Stimulated activated CD4-positive, alpha-beta T cell treated with anti-CD3 and anti-CD28 coated beads, Interleukin-15, amount 100 ng/mL, for 24 hours (primary cell): ENCODE data around the gene GOLGA6L10.
A peak's percentile ranks its signal among the peaks of the same experiment; 100 is the strongest.
"Not testable (repeated sequence)": the region's sequence is repeated elsewhere in the genome, so short reads cannot be mapped to it uniquely, and the experiment has no call there.

Source experiments
- DNase-seq: peaks from one replicate; pipeline ENCODE4 v3.0.0-alpha.2; 2020

GOLGA6L10 gene

GRCh38 chr15:82342632-82343374, 6.5 kb downstream of the GOLGA6L10 start:
- peak; percentile 49 for DNase-seq

- DNase-seq = not testable (repeated sequence)
Observed at GRCh38 chr15:82338573-82338972, 10.7 kb downstream of the GOLGA6L10 start.

- DNase-seq = not testable (repeated sequence)
Observed at GRCh38 chr15:82338053-82338452, 11.2 kb downstream of the GOLGA6L10 start.

DNA sequence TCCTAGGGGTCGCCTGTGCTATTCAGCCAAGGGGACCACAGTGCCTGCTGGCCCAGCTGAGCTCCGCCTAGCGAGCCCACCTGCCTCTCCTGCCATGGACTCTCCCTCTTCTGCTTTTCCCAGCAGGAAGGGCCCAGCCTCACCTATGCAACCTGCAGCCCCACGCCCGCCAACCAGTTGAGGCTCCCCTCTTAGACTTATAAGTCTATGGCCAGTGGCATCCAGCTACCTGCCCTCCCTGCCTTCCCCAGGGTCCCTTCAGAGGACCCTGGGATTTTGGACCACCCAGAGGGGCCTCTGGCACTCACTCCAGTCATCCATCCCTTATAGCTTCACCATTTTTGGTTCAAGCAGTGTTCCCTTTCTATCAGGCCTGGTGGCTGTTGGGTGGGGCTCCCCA, 12.2 kb downstream of the GOLGA6L10 start:
- DNase-seq = not testable (repeated sequence)

- not testable (repeated sequence) for DNase-seq
Observed at GRCh38 chr15:82336180-82336647, 13.1 kb downstream of the GOLGA6L10 start.

DNA sequence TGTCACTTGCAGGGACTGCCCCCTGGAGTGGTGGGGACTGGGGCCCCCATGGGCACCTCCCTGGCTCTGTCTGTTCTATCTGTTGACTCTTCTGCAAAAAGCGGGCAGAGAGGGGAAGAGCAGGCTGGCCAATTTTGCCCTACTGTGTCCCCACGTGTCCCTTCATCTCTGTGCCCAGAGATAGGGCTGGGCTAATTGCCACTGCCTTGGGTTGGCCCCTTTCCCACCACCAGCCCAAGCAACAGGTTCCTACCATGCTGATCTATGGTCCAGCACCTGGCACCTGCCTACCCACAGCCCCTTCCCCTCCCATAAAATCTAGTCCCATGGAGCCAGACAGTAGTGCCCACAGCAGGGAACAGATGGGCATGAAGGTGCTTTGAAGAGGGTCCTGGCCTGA, 14.3 kb downstream of the GOLGA6L10 start:
- DNase-seq = not testable (repeated sequence)

DNA sequence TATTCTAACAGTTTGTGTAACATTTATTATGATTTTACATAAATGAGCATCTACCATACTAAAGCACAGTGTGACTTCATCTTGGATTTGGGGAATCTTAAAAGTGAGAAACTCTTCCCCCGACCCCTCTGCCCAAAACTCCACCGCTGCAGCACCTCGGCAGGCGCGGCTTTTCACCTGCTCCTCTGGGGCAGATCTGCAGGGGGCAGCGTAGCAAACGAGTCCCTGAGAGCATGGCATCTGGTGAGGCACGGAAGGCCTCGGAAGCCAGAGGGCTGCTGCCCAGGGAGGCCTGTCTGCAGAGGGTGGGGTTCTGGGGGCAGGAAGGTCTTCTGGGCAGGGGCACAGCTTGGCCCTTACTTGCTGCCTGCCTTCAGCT, 14.7 kb downstream of the GOLGA6L10 start:
- not testable (repeated sequence) for DNase-seq

DNA sequence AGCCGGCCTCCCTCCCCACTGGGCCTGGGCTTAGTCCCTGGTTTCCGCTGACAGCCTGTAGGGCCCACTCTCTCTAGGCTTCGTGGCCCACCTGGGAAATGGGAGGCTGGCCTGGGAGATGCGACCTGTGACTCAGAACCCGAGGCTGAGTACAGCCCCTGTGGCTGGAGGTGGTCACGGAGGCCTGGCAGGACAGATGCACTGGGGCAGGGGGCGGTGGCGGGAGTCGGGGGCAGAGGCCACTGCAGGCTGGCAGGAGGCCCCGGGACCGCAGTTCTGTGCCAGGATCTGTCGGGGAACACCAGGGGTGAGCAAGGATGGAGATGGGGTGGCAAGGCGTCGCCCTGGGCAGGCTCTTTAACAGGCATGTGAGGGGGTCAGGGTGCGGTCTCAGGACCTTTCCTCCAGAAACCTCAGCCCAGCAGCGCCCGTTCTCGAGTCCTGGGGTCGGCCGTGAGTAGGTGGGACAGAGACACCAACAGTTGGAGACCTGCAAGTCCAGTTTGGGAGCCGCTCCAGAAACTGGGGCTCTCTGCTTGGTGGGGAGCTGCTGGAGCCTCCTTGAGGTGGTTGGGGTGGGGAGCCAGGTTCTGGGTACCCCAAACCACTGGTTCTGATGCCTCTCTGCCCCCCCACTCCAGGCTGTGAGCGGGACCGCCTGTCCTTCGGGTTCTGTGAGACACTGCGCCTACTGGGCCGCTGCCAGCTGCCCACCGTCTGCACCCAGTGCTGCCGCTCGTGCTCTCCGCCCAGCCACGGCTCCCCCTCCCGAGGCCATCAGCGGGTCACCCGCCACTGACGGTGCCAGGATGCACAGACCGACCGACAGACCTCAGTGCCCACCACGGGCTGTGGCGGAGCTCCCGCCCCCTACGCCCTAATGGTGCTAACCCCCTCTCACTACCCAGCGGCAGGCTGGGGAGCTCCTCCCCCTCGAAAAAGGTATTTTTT, 15.4 kb downstream of the GOLGA6L10 start:
- not testable (repeated sequence) for DNase-seq

DNA sequence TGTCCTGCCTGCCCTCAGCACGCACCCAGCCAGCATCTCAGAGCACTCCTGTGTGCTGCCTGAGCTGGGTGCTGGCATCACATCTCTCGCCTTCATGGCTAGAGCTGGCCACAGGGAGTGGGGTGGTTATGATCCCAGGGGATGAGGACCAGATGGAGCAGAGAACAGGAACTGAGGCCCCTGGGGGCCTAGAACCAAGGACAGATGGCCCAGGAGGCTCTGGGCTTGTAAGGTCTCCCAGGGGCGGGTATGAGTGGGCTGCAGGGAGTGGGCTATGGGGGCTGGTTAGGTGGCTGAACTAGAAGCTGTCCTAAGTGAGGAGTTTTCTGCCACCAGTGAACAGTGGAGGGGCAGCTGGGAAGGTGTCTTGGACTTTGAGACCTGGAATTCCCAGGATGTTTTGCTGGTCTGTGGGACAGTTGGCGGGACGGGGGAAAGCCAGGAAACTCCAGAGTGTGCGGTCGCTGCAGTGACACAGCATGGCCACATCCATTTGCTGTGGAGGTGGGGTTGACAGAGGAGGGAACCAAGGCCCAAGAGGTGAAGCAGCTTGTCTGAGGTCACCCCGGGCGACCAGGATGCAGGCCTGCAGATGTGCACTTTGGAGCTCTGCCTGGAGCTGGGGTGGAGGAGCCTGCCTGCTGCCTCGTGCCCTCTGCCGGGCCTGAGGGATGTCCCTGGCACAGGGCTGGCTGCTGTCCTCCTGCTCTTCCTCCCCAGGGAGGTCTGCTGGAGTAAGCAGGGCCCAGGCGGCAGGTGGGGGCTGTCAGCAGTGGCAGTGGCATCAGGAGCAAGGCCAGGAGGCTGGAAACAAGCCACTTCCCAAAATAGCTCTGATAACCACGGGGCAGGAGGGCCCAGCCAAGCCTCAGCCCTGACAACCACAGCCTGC, 16.3 kb downstream of the GOLGA6L10 start:
- DNase-seq = not testable (repeated sequence)

DNA sequence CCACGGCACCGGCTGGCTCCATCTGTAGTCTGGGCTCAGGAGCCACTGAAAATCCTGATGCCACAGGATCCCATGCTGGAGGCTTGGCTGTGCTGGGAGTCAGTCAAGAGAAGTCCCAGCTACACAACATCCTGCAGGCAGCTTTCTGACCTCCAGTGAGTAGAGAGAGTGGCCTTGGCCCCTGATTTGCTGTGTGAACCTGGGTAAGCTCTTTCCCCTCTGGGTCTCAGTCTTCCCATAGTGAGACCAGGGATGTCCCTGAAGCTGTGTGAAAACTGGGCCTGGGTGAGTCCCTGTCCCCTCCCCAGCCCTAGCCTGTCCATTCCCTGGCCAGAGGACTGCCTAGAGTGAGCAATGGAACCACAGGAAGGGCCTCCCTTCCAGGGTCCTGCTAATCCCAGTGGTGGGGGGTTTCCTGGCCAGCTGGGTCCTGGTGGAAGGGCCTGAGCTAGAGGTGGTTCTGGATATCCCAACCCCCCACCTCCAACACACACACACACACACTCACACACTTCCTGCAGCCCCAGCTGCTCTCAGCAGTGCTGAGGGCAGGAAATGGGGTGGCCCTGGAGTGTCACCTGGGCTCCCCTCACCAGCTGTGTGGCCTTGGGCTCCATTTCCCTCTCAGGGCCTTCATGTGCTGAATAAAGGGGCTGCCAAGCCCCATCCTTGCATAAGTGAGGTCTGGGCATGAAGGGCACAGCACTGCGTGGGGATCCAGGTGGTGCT, 17.5 kb downstream of the GOLGA6L10 start:
- not testable (repeated sequence) for DNase-seq

DNA sequence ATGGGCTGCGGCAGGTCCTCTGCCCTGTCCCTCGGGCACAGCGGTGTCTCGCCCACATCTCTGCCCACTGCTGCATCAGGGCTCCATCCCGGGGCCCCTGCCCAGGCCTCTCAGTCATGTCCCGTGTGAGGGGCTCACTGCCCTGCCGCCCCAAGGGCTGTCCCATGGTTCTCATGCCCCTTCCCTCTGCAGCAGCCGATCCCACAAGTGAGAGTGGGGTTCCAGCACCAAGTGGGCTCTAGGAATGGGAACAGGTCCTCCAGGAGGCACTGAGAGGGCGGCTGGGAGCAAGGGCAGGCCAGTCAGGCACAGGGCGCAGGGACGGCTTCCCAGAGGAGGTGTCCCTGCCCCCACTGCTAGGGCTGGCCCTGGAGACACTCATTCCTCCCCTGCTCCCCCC, 18.4 kb downstream of the GOLGA6L10 start:
- DNase-seq = not testable (repeated sequence)

DNA sequence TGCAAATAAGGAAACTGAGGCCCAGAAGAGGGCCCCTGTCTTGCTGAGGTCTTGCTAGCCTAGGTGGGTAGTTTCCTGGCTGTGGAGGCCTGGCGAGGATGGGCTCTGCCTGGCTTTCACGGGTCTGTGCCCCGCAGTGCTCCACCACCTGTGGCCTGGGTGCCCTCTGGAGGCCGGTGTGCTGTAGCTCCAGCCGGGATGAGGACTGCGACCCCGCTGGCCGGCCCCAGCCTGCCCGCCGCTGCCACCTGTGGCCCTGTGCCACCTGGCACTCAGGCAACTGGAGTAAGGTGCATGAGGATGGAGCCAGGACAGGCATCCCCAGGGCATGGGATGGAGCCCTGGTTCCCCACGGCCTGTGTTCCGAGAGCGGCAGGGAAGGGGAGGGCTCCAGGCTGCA, 20.2 kb downstream of the GOLGA6L10 start:
- not testable (repeated sequence) for DNase-seq

- DNase-seq = not testable (repeated sequence)
Observed at GRCh38 chr15:82327372-82327771, 21.9 kb downstream of the GOLGA6L10 start.

- not testable (repeated sequence) for DNase-seq
Observed at GRCh38 chr15:82326896-82327295, 22.4 kb downstream of the GOLGA6L10 start.

DNA sequence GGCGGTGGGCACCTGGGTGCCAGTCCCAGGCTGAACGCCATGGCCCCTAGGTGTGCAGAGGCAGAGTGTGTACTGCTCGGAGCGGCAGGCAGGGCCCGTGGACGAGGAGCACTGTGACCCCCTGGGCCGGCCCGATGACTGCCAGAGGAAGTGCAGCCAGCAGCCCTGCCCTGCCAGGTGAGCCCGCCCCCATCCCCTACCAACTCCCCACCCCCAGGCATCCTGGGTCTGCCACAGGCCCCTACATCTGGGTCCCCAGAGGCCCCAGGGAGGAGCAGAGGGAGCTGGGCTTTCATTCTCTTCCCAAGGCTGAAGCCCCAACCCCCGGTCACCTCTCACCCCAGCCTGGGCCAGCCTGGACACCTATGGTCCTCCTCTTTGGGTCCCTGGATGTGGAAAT, 23.6 kb downstream of the GOLGA6L10 start:
- not testable (repeated sequence) for DNase-seq

DNA sequence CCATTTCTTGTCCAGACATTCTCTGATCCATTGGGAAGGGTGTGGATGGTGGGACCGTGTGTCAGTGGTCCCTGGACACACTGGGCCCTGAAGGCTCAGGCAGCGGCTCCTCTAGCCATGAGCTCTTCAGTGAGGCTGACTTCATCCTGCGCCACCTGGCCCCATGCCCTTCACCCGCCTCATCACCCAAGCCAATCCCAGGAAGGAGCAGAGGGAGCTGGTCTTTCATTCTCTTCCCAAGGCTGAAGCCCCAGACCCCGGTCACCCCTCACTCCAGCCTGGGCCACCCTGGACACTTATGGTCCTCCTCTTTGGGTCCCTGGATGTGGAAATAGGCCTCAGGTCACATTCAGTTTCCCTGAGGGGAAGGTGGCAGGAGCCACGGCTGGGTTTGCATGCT, 24.4 kb downstream of the GOLGA6L10 start:
- DNase-seq = not testable (repeated sequence)

- DNase-seq = not testable (repeated sequence)
Observed at GRCh38 chr15:82322488-82322887, 26.8 kb downstream of the GOLGA6L10 start.

DNA sequence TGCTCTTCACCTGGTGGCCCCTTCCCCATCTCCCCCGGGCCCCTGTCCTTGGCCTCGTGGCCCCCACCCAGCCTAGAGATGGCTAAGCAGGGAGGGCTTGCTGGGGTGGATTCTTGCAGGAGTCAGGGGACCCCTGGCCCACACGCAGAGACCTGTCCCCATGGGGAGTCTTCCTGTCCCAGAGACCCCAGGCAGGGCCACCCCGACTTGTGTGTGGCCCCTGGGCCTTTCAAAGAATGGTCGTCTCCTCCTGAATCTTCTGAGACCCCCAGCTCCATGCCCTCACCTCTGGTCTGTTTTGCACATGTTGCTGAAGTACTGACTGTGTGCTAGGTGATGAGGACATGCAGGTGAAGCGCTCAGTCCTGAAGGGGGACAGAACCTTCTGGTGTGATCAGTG, 28.4 kb downstream of the GOLGA6L10 start:
- not testable (repeated sequence) for DNase-seq

- not testable (repeated sequence) for DNase-seq
Observed at GRCh38 chr15:82319522-82320278, 29.6 kb downstream of the GOLGA6L10 start.

DNA sequence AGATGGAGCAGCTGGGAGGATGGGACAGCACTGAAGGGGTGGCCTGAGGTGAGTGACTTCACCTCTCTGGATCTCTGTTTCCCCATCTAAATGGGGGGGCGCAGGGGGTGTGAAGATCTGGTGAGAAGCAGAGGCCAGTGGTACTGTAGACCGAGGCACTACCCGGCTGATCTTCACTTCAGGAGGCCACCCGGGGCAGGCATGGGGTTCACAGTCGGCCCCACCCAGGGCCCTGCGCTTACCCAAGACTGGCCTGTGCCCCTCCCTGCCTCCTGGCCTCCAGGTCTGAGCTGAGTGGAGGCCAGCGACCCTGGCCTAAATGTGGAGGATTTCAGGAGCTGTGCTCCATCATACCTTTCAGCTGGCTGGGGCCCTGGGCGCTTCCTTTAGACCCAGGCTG, 31.0 kb downstream of the GOLGA6L10 start:
- not testable (repeated sequence) for DNase-seq

DNA sequence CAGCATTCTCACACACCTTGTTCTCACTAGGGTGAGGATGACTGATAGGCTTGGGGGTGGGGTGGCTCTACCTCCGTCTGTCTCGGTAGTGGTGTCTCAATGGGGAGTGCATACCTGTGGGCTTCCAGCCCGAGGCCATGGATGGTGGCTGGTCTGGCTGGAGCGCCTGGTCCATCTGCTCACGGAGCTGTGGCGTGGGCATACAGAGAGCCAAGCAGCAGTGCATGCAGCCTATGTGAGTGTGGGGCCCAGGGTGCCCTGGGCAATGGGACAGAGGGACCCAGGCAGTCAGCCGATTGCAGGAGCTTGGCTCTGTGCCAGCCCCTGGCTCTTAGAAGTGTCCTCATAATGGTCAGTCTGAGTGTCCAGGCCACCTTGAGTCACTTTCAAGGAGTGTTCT, 31.8 kb downstream of the GOLGA6L10 start:
- DNase-seq = not testable (repeated sequence)
